Chondrocyte (in vitro differentiated cells): ENCODE results near the gene ZNF414. TPM values are rescaled to one million over a fixed set of nuclear protein-coding genes. Genes with fewer than 3 reads are reported as not detected.

Source experiments
- DNase-seq: peaks from one replicate; pipeline ENCODE4 v3.0.0; 2021; ENCODE audit warnings: mixed read lengths, low spot score
- H3K27ac Mint-ChIP-seq: one replicate; pipeline ENCODE4 v1.8.0; 2021; ENCODE audit warnings: mild to moderate bottlenecking, moderate library complexity, mixed read lengths; ENCODE audit not compliant: unreplicated experiment
- H3K27me3 Mint-ChIP-seq: 2 replicates; pipeline ENCODE4 v1.8.0; 2021; ENCODE audit warnings: low read depth, mixed read lengths
- H3K36me3 Mint-ChIP-seq: 2 replicates; pipeline ENCODE4 v1.8.0; 2021; ENCODE audit warnings: low read depth, mixed read lengths
- H3K4me1 Mint-ChIP-seq: 2 replicates; pipeline ENCODE4 v1.8.0; 2021; ENCODE audit warnings: low read depth, mild to moderate bottlenecking, mixed read lengths
- H3K4me3 Mint-ChIP-seq: one replicate; pipeline ENCODE4 v1.8.0; 2021; ENCODE audit warnings: mild to moderate bottlenecking, moderate library complexity, mixed read lengths; ENCODE audit not compliant: unreplicated experiment
- H3K9me3 Mint-ChIP-seq: 2 replicates; pipeline ENCODE4 v1.8.0; 2021; ENCODE audit warnings: low read depth, mixed read lengths
- total RNA-seq: library from RNA; stranded (reverse); gene quantifications from 3 replicates; pipeline ENCODE4 v1.2.1, GENCODE V29; 2021
- TF ChIP-seq, protein P1 (sequence below): fragments of 200-600 bp; sonication (generic); IDR thresholded peaks from 2 replicates; pipeline ENCODE4 v1.5.0; 2021; ENCODE audit warnings: antibody characterized with exemption, mild to moderate bottlenecking, moderate library complexity

The ZNF414 gene
- total RNA-seq, 1 donor from 2014 or later, result 26.8 TPM

DNA sequence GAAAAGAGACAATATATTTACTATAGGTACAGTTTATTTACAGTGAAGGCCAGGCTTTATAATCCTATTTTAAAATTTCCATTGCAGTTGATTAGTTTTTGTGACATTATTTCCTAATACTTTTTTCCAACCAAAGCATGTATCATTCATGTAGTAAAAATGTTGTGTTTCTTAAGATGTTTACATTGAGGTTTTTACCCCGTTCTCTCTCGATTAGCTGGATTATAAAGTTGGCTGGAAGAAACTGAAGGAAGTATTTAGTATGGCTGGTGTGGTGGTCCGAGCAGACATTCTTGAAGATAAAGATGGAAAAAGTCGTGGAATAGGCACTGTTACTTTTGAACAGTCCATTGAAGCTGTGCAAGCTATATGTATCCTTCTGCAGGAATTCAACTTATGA, 47.9 kb downstream of the ZNF414 start:
- Mint-ChIP-seq H3K27me3 (no peaks in the 10 kb centered on the region), H3K27ac (no peak overlapping the region), H3K4me1 (peaks cover 46% of the 10 kb centered on the region), H3K36me3 (peaks cover 52% of the 10 kb centered on the region), H3K4me3 (no peak overlapping the region), H3K9me3 (no peaks in the 10 kb centered on the region)
- TF ChIP-seq, protein P1, sequence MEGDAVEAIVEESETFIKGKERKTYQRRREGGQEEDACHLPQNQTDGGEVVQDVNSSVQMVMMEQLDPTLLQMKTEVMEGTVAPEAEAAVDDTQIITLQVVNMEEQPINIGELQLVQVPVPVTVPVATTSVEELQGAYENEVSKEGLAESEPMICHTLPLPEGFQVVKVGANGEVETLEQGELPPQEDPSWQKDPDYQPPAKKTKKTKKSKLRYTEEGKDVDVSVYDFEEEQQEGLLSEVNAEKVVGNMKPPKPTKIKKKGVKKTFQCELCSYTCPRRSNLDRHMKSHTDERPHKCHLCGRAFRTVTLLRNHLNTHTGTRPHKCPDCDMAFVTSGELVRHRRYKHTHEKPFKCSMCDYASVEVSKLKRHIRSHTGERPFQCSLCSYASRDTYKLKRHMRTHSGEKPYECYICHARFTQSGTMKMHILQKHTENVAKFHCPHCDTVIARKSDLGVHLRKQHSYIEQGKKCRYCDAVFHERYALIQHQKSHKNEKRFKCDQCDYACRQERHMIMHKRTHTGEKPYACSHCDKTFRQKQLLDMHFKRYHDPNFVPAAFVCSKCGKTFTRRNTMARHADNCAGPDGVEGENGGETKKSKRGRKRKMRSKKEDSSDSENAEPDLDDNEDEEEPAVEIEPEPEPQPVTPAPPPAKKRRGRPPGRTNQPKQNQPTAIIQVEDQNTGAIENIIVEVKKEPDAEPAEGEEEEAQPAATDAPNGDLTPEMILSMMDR, result no peak
- no peak for DNase-seq

DNA sequence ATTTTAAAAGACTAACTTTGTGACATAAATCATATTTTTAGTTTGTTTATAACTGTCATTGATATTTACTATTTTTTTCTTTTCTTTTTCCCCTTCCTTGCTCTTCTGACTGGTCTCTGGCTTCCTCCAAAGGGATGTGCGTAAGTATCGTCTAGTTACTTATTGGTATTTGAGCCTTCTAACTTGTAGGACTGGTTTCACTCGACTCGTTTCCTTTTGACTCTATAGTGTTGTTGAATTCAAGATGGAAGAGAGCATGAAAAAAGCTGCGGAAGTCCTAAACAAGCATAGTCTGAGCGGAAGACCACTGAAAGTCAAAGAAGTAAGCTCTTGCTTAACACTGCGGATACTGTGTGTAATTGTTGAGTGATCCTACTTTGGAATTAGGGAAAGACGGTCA, 50.6 kb downstream of the ZNF414 start:
- Mint-ChIP-seq H3K27me3 (no peaks in the 10 kb centered on the region), H3K4me1 (peaks cover 68% of the 10 kb centered on the region), H3K36me3 (peaks cover 34% of the 10 kb centered on the region), H3K27ac (no peak overlapping the region), H3K4me3 (no peak overlapping the region), H3K9me3 (no peaks in the 10 kb centered on the region)
- no peak for DNase-seq
- TF ChIP-seq, protein P1, result no peak

DNA sequence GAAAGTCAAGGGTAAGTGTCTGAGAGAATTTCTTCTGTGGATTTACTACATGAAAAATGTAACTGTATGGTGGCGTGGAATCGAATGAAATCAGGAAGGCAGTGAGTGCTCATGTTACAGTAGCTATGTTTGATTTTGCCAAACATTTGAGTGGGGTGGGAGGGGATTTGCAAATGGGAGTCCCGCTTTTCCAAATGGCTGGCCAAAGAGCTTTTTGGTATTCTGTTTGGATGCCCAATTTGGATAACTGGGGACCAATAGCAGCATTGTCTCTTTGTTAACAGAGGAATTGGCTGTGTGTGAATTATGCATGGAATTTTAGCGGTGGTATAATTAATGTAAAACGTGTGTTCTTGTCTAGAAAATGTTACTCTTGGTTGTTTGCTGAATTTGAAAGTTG, 51.4 kb downstream of the ZNF414 start:
- Mint-ChIP-seq H3K27ac (no peak overlapping the region), H3K27me3 (no peaks in the 10 kb centered on the region)
- TF ChIP-seq, protein P1, result no peak

DNA sequence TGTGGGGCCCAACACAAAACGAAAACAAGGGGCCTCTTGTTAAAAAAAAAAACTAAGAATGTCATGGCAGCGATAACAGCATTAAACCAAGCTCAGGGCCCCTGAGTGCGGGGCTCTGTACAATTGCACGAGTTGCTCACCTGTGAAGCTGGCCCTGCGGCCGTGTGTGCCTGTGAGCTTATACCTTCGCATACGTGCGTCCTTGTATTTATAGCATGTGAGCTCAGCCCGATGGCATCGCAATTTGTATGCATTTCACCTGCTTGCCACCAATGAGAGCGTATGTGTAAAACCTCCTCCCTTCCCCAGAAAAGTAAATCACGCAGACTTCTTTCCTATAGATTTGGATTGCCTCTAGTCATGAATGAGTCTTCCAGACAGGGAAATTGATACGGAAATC, 52.1 kb downstream of the ZNF414 start:
- Mint-ChIP-seq H3K9me3 (no peaks in the 10 kb centered on the region), H3K36me3 (peaks cover 20% of the 10 kb centered on the region), H3K4me1 (peaks cover 72% of the 10 kb centered on the region), H3K27ac (no peak overlapping the region), H3K4me3 (no peak overlapping the region), H3K27me3 (no peaks in the 10 kb centered on the region)
- TF ChIP-seq, protein P1, result no peak
- peak; percentile 54 for DNase-seq

More for the DNA sequence above, 51.4 kb downstream of the ZNF414 start:
- Mint-ChIP-seq H3K4me3 (no peak overlapping the region), H3K4me1 (peaks cover 69% of the 10 kb centered on the region), H3K36me3 (peaks cover 27% of the 10 kb centered on the region), H3K9me3 (no peaks in the 10 kb centered on the region)
- DNase-seq, result no peak

GRCh38 chr19:8461376-8461775, 52.6 kb downstream of the ZNF414 start:
- Mint-ChIP-seq H3K27ac (peak overlapping the region; percentile 64), H3K9me3 (no peaks in the 10 kb centered on the region), H3K4me1 (peaks cover 75% of the 10 kb centered on the region), H3K27me3 (no peaks in the 10 kb centered on the region), H3K36me3 (peaks cover 20% of the 10 kb centered on the region), H3K4me3 (no peak overlapping the region)
- TF ChIP-seq, protein P1, result no peak
- no peak for DNase-seq
